HG03039 (cell line): ENCODE measurements around the gene DZANK1.
A peak's percentile ranks its signal among the peaks of the same experiment; 100 is the strongest.
"Not testable (repeated sequence)": the region's sequence is repeated elsewhere in the genome, so short reads cannot be mapped to it uniquely, and the experiment has no call there.

ENCODE experiments used
- ATAC-seq: cut with Tn5 transposase; IDR thresholded peaks from one replicate; pipeline ENCODE4 v1.9.1; 2021; ENCODE audit warnings: mild to moderate bottlenecking, moderate library complexity; ENCODE audit not compliant: unreplicated experiment

Gene DZANK1

GRCh38 chr20:18466894-18467730 is at the start of gene DZANK1, which contains the start of gene POLR3F:
TSS of gene DZANK1 (minus strand) at chr20:18467030. CDS start at chr20:18465358, 1,672 bp downstream.
TSS of gene POLR3F (plus strand) at chr20:18467390. CDS start at chr20:18467507, 117 bp downstream.
- peak; percentile 99 for ATAC-seq

GRCh38 chr20:18515973-18516372 is 49.1 kb upstream of the DZANK1 start:
- no peak for ATAC-seq

DNA sequence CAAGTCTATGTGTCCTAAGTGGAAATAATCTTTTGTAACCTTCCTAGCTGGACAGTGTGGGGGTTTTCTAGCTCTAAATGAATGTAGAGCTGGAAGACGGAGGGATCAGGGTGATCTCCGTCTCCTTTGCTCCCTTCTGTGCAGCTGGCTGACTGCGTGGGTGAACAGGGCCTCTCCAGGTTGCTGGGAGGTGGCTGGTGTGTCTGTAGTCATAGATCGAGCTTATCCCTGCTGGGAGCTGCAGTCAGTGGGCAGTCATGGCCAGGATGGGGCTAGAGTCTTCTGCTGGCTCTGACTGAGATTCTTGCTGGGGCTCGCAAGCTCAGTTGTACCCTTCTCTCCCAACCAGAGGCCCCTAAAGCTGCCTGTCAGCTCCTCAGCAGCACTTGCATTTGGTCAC is 47.3 kb upstream of the DZANK1 start:
- no peak for ATAC-seq

DNA sequence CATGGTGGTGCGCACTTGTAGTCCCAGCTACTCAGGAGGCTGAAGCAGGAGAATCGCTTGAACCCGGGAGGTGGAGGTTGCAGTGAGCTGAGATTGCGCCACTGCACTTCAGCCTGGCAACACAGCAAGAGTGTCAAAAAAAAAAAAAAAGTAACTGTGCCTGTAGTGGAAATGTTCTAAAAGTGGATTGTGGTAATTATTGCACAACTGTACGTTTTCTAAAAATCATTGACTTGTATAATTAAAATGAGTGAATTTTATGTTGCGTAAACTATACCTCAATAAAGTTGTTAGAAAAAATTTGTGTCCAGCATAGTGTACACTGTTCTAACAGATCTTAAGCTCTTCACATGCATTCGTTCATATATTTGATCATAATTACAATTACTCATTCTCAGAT is 46.4 kb upstream of the DZANK1 start:
- ATAC-seq = no peak

DNA sequence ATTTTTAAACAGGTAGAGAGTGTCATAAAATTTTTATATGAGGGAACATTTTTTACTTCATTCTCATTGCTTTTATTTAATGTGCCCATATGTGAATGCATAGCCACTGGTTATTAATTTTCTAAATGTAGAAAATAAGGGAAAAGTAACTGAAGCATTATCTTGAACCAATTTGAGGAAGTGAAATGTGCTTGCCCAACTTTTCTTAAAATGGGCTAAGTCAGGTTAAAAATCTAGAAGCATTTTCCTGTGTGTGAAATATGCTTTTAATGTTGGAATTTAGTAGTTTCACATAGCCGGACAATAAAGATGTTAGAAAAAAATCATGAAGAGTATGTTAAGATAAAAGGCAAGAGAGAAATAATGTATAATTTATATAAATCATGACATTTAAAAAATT is 44.7 kb upstream of the DZANK1 start:
- ATAC-seq = no peak

DNA sequence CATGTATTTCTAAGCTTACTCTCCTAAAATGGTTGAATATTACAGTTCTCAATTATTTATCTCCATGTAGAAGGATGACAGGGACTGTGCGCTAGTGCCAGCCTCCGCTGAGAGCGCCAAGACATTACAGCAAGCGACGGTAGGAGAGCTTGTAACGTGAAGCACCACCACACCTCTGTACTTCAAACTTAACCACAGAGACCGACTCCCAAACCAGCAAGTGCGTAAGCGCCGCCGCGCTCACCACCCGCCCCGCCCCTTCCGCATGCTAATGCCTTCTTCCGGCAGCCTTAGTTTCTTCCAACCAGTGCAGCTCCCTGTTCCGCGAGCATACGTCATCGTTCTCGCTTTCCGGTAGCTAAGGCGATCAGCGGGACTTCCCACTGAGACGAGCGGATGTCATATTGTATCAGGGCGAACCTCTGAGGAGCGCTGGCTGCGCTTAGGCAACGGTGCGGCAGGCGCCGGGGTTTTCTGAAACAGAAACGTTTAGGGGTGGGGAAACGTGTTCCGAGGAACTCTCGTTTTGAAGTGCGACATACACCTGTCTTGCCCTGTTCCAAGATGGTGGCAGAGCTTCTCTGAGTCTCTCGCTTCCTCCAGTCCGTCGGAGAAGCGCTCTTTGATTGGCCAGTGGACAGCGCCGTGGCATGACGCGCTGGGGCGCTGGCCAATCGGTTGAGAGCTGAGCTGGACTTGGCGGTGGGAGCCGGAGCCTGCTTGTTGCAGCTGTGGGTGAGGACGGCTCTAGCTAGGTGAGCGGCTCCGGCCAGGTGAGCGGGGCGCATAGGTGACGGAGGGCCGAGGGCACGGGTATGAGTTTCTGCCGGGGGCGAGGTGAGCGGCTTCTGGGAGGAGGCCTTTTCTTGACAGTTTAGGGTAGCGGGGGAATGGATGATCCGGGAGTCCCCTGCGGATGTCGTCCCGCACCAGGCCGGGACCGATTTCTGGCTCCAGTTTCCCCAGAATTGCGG is 40.7 kb upstream of the DZANK1 start, which contains the start of gene SEC23B:
SEC23B (plus strand) TSS at position 723 of the 974 bp plus-strand sequence. CDS start 2,896 bp downstream, outside the sequence.
- peak; percentile 91 for ATAC-seq

DNA sequence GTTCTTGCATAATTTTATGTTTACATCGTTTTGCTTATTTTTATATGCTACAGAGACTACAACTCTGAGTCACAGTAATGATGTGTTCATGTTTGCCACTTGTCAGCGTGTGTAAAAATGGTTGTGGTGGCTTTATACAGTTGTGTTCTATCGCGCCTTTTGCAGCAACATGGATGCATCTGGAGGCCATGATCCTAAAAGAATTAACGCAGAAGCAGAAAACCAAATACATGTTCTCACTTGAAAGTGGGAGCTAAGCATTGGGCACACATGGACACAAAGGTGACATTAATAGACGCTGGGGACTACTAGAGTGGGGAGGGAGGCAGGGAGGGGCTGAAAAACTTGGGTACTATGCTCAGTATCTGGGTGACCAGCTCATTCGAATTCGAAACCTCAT is 39.9 kb upstream of the DZANK1 start:
- ATAC-seq = no peak

- ATAC-seq = no peak
These were observed 37.7 kb upstream of the DZANK1 start for GRCh38 chr20:18504479-18505060.

DNA sequence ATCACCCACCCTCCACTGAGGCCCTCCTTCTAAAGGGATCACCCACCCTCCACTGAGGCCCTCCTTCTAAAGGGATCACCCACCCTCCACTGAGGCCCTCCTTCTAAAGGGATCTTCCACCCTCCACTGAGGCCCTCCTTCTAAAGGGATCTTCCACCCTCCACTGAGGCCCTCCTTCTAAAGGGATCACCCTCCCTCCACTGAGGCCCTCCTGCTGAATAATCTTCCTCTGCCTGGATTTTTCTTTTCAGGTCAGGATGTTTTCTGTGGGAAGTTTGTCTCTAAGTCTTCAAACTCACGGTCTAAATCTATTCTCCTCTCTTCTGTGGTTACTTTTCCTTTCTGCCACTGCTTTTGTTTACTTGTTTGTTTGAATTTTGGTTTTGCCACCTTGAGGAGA is 34.8 kb upstream of the DZANK1 start:
- ATAC-seq = not testable (repeated sequence)

- ATAC-seq = no peak
These were observed 30.8 kb upstream of the DZANK1 start for GRCh38 chr20:18497603-18498002.

DNA sequence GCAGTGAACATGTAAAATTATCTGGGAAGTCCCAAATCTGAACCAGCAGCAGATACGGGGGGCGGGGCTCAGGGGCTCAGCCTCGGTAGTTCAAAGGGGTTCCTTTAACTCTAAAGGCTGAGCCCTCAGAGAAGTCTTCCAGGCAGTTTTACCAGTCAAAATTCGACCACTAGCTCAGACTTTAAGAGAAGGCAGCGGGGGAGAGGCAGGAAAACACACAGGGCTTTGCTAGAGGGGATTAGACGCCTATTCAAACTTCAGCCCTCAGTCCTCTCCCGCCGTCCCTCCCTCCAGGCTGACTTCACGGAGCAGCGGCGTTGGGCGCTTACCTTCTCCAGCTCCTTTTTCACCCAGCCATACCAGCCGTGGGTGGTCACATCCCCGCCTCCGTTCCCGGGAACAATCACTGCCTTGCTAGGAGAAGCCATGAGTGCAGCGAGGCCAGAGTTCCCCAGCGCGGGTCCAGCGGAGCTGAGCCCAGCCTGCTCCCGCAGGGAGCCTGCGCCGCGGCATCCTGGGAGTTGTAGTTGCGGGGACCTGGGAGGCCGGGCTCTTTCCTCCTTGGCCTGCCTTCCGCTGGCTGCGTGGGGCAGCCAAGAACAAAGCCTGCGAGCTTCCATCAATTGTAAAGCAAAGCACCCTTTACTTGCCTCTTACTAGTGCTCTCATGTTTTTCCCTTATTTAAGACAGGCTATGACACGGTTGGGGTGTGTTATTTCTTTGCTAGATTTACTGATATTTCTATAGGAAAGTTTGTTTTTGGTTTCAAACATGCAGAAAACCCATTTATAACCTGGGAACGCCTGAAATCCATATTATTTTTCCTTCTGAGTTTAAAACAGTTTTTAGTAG is 30.1 kb upstream of the DZANK1 start, which contains the start of gene RBBP9:
RBBP9 (minus strand) TSS at position 486 of the 853 bp plus-strand sequence; CDS start at position 428, 58 bp downstream.
- ATAC-seq = peak; percentile 95

- ATAC-seq = no peak
These were observed 29.2 kb upstream of the DZANK1 start for GRCh38 chr20:18496042-18496441.

DNA sequence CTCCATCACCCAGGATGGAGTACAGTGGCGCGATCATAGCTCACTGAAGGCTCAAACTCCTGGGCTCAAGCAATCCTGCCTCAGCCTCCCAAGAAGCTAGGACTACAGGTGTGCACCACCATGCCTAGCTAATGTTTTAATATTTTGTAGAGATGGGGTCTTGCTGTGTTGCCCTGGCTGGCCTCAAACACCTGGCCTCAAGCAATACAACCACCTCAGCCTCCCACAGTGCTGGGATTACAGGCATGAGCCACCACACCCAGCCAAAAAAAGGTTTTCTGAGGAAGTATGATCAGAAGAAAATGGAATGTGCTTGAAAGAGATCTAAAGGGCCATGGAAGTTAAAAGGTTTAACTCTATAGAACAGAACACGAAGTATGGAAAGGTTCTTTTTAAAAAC is 21.5 kb upstream of the DZANK1 start:
- ATAC-seq = no peak

DNA sequence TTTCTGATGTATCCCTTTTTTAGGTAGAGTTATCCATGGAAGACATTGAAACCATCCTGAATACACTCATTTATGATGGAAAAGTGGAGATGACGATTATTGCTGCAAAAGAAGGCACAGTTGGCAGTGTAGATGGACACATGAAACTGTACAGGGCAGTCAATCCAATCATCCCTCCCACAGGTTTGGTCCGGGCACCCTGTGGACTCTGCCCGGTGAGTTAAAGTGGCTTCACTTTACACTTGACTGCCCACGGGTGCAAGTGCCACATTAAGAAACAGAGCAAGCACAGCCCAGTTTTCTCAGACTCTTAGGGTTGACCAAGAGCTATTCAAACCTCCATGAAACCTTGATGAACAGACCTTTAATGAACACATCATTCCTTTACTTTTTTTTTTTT is 14.8 kb upstream of the DZANK1 start:
- ATAC-seq = no peak

DNA sequence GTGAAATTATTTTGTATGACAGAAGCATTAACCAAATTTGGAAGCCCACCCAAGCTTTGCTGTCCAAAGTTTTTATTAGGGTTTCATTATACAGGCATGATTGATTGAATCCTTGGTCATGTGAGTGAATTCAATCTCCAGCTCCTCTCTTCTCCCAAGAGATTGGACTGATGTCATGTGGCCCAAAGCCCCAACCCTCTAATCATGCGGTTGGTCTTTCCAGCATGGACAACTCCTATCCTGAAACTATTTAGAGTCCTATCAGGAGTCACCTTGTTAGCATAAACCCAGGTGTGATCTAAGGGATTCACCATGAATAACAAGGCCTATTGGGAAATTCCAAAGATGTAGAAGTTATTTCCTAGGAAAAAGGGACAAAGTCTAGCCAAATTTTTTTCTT is 11.0 kb upstream of the DZANK1 start:
- ATAC-seq = no peak

- no peak for ATAC-seq
These were observed 10.4 kb upstream of the DZANK1 start for GRCh38 chr20:18477218-18477617.

- ATAC-seq = peak; percentile 28
These were observed 296 bp downstream of the DZANK1 start for GRCh38 chr20:18466574-18466893.

- no peak for ATAC-seq
These were observed 1.2 kb downstream of the DZANK1 start for GRCh38 chr20:18465536-18466200.

- ATAC-seq = no peak
These were observed 10.2 kb downstream of the DZANK1 start for GRCh38 chr20:18456600-18456999.

- ATAC-seq = no peak
These were observed 22.9 kb downstream of the DZANK1 start for GRCh38 chr20:18443886-18444285.
